Stimulated activated naive B cell treated with anti-CD40 and anti-IgM and Interleukin-4, amounts not matched to agents 10 μg/mL and 1 μg/mL and 100 μg/mL, for 72 hours (primary cell): ENCODE results near the gene SCO2.
"Not testable (repeated sequence)": the region's sequence is repeated elsewhere in the genome, so short reads cannot be mapped to it uniquely, and the experiment has no call there.

ENCODE experiments used
- ATAC-seq, 2 donors: fragments of 150-1000 bp; cut with Tn5 transposase; replicated peaks; 2 replicates each; pipeline ENCODE4 v1.10.0; 2021; ENCODE audit warnings: moderate library complexity in 1 of 2
- DNase-seq: peaks from one replicate; pipeline ENCODE4 v3.0.0; 2021
- H3K27ac Mint-ChIP-seq: one replicate; pipeline ENCODE4 v1.8.0; 2022; ENCODE audit warnings: mild to moderate bottlenecking, mixed read lengths
- H3K27me3 Mint-ChIP-seq, 2 donors: one replicate each; pipeline ENCODE4 v1.8.0; 2022; ENCODE audit warnings: mixed read lengths in 2 of 2
- H3K36me3 Mint-ChIP-seq, 2 donors: one replicate each; pipeline ENCODE4 v1.8.0; 2022; ENCODE audit warnings: mixed read lengths in 2 of 2, mild to moderate bottlenecking in 1 of 2
- H3K4me1 Mint-ChIP-seq, 2 donors: one replicate each; pipeline ENCODE4 v1.8.0; 2022; ENCODE audit warnings: mixed read lengths in 2 of 2, mild to moderate bottlenecking in 1 of 2
- H3K4me3 Mint-ChIP-seq, 2 donors: one replicate each; pipeline ENCODE4 v1.8.0; 2022; ENCODE audit warnings: mild to moderate bottlenecking in 2 of 2, mixed read lengths in 2 of 2, moderate library complexity in 1 of 2
- H3K9me3 Mint-ChIP-seq, 2 donors: one replicate each; pipeline ENCODE4 v1.8.0; 2022; ENCODE audit warnings: mixed read lengths in 2 of 2, mild to moderate bottlenecking in 1 of 2

Gene SCO2

GRCh38 chr22:50545522-50546325 lies 20.3 kb upstream of the SCO2 start, which contains the start of gene KLHDC7B:
KLHDC7B (plus strand) TSS chr22:50545899; CDS start chr22:50546244, 345 bp downstream.
- DNase-seq = no peak
- no peak for ATAC-seq
- Mint-ChIP-seq H3K4me3 (no peak within 1 kb of the TSS), H3K27ac (peak within 1 kb of the TSS; percentile 91), H3K9me3 (peaks cover 0 to 4% of the 10 kb centered on the region in 2 donors), H3K36me3 (peaks cover 0 to 4% of the 10 kb centered on the region in 2 donors), H3K27me3 (no peaks in the 10 kb centered on the region), H3K4me1 (peaks cover 19 to 63% of the 10 kb centered on the region in 2 donors)

GRCh38 chr22:50544746-50545253 lies 19.4 kb upstream of the SCO2 start:
- H3K36me3 Mint-ChIP-seq = peaks cover 0 to 4% of the 10 kb centered on the region in 2 donors
- H3K9me3 Mint-ChIP-seq = peaks cover 0 to 4% of the 10 kb centered on the region in 2 donors
- H3K27ac Mint-ChIP-seq = peak overlapping the region; percentile 91
- peaks cover 24 to 63% of the 10 kb centered on the region in 2 donors for H3K4me1 Mint-ChIP-seq
- DNase-seq (no peak), ATAC-seq (no peak)
- peak overlapping the region in 1 of 2 donors; percentile 75 for H3K4me3 Mint-ChIP-seq
- no peaks in the 10 kb centered on the region for H3K27me3 Mint-ChIP-seq

GRCh38 chr22:50544078-50544745 lies 18.8 kb upstream of the SCO2 start:
- ATAC-seq (peak; percentile 45), DNase-seq (peak; percentile 71)
- Mint-ChIP-seq H3K4me1 (peaks cover 27 to 65% of the 10 kb centered on the region in 2 donors), H3K9me3 (peaks cover 0 to 4% of the 10 kb centered on the region in 2 donors), H3K4me3 (peak overlapping the region; percentile 62 to 75), H3K27me3 (no peaks in the 10 kb centered on the region), H3K36me3 (peaks cover 0 to 4% of the 10 kb centered on the region in 2 donors), H3K27ac (peak overlapping the region; percentile 91)

- no peaks in the 10 kb centered on the region for H3K27me3 Mint-ChIP-seq
- peaks cover 0 to 9% of the 10 kb centered on the region in 2 donors for H3K36me3 Mint-ChIP-seq
- DNase-seq = peak; percentile 63
- peak overlapping the region; percentile 92 for H3K27ac Mint-ChIP-seq
- H3K4me3 Mint-ChIP-seq = peak overlapping the region; percentile 26 to 73
- H3K4me1 Mint-ChIP-seq = peaks cover 35 to 71% of the 10 kb centered on the region in 2 donors
- peak; percentile 27 to 46 for ATAC-seq
- peaks cover 0 to 4% of the 10 kb centered on the region in 2 donors for H3K9me3 Mint-ChIP-seq
These were observed 17.1 kb upstream of the SCO2 start for GRCh38 chr22:50542416-50542927.

GRCh38 chr22:50541667-50542026 lies 16.2 kb upstream of the SCO2 start:
- H3K4me3 Mint-ChIP-seq = peak overlapping the region; percentile 53 to 68
- not testable (repeated sequence) for H3K36me3 Mint-ChIP-seq, H3K9me3 Mint-ChIP-seq, DNase-seq, H3K27me3 Mint-ChIP-seq, ATAC-seq
- H3K4me1 Mint-ChIP-seq = peaks cover 34 to 72% of the 10 kb centered on the region in 2 donors
- peak overlapping the region; percentile 89 for H3K27ac Mint-ChIP-seq

- Mint-ChIP-seq H3K4me3 (peak overlapping the region; percentile 53 to 68), H3K4me1 (peaks cover 32 to 72% of the 10 kb centered on the region in 2 donors), H3K36me3 (peaks cover 0 to 9% of the 10 kb centered on the region in 2 donors), H3K27me3 (no peaks in the 10 kb centered on the region), H3K27ac (peak overlapping the region; percentile 89), H3K9me3 (peaks cover 0 to 4% of the 10 kb centered on the region in 2 donors)
- DNase-seq (no peak), ATAC-seq (no peak)
These were observed 15.0 kb upstream of the SCO2 start for GRCh38 chr22:50540381-50540780.

GRCh38 chr22:50537765-50538164 lies 12.4 kb upstream of the SCO2 start:
- H3K27ac Mint-ChIP-seq = peak overlapping the region; percentile 91
- peaks cover 0 to 4% of the 10 kb centered on the region in 2 donors for H3K9me3 Mint-ChIP-seq
- peaks cover 44 to 73% of the 10 kb centered on the region in 2 donors for H3K4me1 Mint-ChIP-seq
- peaks cover 2 to 9% of the 10 kb centered on the region in 2 donors for H3K36me3 Mint-ChIP-seq
- DNase-seq (no peak), ATAC-seq (no peak)
- peak overlapping the region; percentile 27 to 67 for H3K4me3 Mint-ChIP-seq
- H3K27me3 Mint-ChIP-seq = no peaks in the 10 kb centered on the region

GRCh38 chr22:50536226-50536625 lies 10.8 kb upstream of the SCO2 start:
- ATAC-seq (no peak), DNase-seq (no peak)
- H3K4me1 Mint-ChIP-seq = peaks cover 42 to 68% of the 10 kb centered on the region in 2 donors
- H3K27me3 Mint-ChIP-seq = no peaks in the 10 kb centered on the region
- H3K4me3 Mint-ChIP-seq = no peak overlapping the region
- H3K27ac Mint-ChIP-seq = no peak overlapping the region
- peaks cover 2 to 6% of the 10 kb centered on the region in 2 donors for H3K36me3 Mint-ChIP-seq
- H3K9me3 Mint-ChIP-seq = no peaks in the 10 kb centered on the region

- H3K27me3 Mint-ChIP-seq = no peaks in the 10 kb centered on the region
- ATAC-seq (no peak), DNase-seq (no peak)
- H3K9me3 Mint-ChIP-seq = no peaks in the 10 kb centered on the region
- H3K36me3 Mint-ChIP-seq = peaks cover 6 to 9% of the 10 kb centered on the region in 2 donors
- peaks cover 36 to 61% of the 10 kb centered on the region in 2 donors for H3K4me1 Mint-ChIP-seq
- H3K27ac Mint-ChIP-seq = peak overlapping the region; percentile 56
- H3K4me3 Mint-ChIP-seq = peak overlapping the region in 1 of 2 donors; percentile 41
These were observed 9.7 kb upstream of the SCO2 start for GRCh38 chr22:50535113-50535512.

GRCh38 chr22:50533856-50534711 lies 8.7 kb upstream of the SCO2 start:
- DNase-seq, H3K9me3 Mint-ChIP-seq, H3K36me3 Mint-ChIP-seq, H3K27me3 Mint-ChIP-seq, ATAC-seq: not testable (repeated sequence)
- Mint-ChIP-seq H3K4me1 (peaks cover 30 to 53% of the 10 kb centered on the region in 2 donors), H3K4me3 (peak overlapping the region; percentile 39 to 46), H3K27ac (peak overlapping the region; percentile 90)

- H3K36me3 Mint-ChIP-seq = peaks cover 16 to 18% of the 10 kb centered on the region in 2 donors
- ATAC-seq = no peak
- H3K4me1 Mint-ChIP-seq = peaks cover 36 to 53% of the 10 kb centered on the region in 2 donors
These were observed 7.7 kb upstream of the SCO2 start for GRCh38 chr22:50532824-50533796.

GRCh38 chr22:50531962-50532674 lies 6.7 kb upstream of the SCO2 start:
- Mint-ChIP-seq H3K9me3 (no peaks in the 10 kb centered on the region), H3K4me3 (peak overlapping the region; percentile 93 to 99), H3K27me3 (no peaks in the 10 kb centered on the region), H3K4me1 (peaks cover 40 to 57% of the 10 kb centered on the region in 2 donors), H3K36me3 (peaks cover 24% of the 10 kb centered on the region in 2 donors), H3K27ac (peak overlapping the region; percentile 100)
- no peak for DNase-seq
- no peak for ATAC-seq

More at GRCh38 chr22:50532824-50533796, 7.7 kb upstream of the SCO2 start:
- peak overlapping the region; percentile 93 to 99 for H3K4me3 Mint-ChIP-seq
- peak overlapping the region; percentile 92 for H3K27ac Mint-ChIP-seq
- no peaks in the 10 kb centered on the region for H3K9me3 Mint-ChIP-seq
- no peaks in the 10 kb centered on the region for H3K27me3 Mint-ChIP-seq
- no peak for DNase-seq
